HAP-1 (cell line): Measurements from ENCODE around the gene CD99.
A peak's percentile ranks its signal among the peaks of the same experiment; 100 is the strongest.
"Not testable (repeated sequence)": the region's sequence is repeated elsewhere in the genome, so short reads cannot be mapped to it uniquely, and the experiment has no call there.

Experiments used
- DNase-seq, 2 experiments: peaks; one replicate each; pipeline ENCODE4 v3.0.0-alpha.2; 2016 to 2020; ENCODE audit warnings: low spot score in 2 of 2
- H3K27me3 ChIP-seq: fragments of 250-450 bp; sonication (Bioruptor Pico); 2 replicates; pipeline ENCODE4 v1.5.1; 2020; ENCODE audit warnings: low read depth, mild to moderate bottlenecking, moderate library complexity
- H3K36me3 ChIP-seq: fragments of 250-450 bp; sonication (Bioruptor Pico); replicated peaks from 2 replicates; pipeline ENCODE4 v1.5.1; 2020; ENCODE audit warnings: mild to moderate bottlenecking
- H3K4me1 ChIP-seq: fragments of 250-450 bp; sonication (Bioruptor Pico); 2 replicates; pipeline ENCODE4 v1.5.1; 2020; ENCODE audit warnings: mild to moderate bottlenecking
- H3K4me3 ChIP-seq: fragments of 250-450 bp; sonication (Bioruptor Pico); 2 replicates; pipeline ENCODE4 v1.5.1; 2020; ENCODE audit warnings: mild to moderate bottlenecking, moderate library complexity
- H3K9me3 ChIP-seq: fragments of 250-450 bp; sonication (Bioruptor Pico); 2 replicates; pipeline ENCODE4 v1.5.1; 2020; ENCODE audit warnings: mild to moderate bottlenecking, moderate library complexity
- in situ Hi-C: fragments of 300-500 bp; cut with MboI; formaldehyde crosslinking; loops from 3 replicates; pipeline ENCODE4 v1.14.3; 2020; ENCODE audit warnings: low sequenced_read_pairs, inconsistent platforms, mixed read lengths

The CD99 gene

DNA sequence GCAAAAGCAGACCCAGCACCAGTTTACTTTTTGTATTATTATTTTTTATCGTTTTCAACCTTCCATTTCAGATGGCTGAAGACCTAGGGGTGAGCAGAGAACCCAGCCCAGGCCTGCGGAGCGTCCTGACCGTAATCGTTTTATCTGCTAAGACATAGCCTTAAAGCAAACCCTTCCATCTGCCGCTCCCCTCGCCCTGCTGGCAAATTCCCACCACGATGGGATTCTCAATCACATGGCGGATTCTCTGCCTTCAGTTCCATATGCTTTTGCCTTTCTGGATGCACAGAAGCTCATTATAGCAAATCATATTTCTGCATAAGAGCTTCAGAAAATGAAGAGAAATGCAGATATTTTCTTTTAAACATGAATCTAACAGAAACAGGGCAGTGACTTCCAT lies 42.2 kb downstream of the CD99 start:
- no peak overlapping the region for H3K4me3 ChIP-seq
- in situ Hi-C loops, result no loop called here
- H3K27me3 ChIP-seq, result no peaks in the 10 kb centered on the region
- H3K36me3 ChIP-seq, result peaks cover 28% of the 10 kb centered on the region
- no peaks in the 10 kb centered on the region for H3K4me1 ChIP-seq
- no peak for DNase-seq
- no peaks in the 10 kb centered on the region; the same call in 1 of the 2 replicates for H3K9me3 ChIP-seq

GRCh38 chrX:2735270-2735669 lies 44.2 kb downstream of the CD99 start:
- Histone ChIP-seq H3K27me3 (no peaks in the 10 kb centered on the region), H3K9me3 (no peaks in the 10 kb centered on the region; the same call in 1 of the 2 replicates), H3K4me1 (no peaks in the 10 kb centered on the region), H3K36me3 (peaks cover 19% of the 10 kb centered on the region), H3K4me3 (no peak overlapping the region)
- in situ Hi-C loops, result no loop called here
- DNase-seq, result no peak

DNA sequence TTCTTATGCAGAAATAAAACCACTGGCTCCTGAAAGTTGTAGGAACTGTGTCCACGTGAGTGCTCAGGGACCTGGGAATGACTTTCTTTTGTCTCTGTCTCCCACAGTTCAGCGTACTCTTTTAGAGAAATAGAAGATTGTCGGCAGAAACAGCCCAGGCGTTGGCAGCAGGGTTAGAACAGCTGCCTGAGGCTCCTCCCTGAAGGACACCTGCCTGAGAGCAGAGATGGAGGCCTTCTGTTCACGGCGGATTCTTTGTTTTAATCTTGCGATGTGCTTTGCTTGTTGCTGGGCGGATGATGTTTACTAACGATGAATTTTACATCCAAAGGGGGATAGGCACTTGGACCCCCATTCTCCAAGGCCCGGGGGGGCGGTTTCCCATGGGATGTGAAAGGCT lies 49.6 kb downstream of the CD99 start:
- Histone ChIP-seq H3K36me3 (peaks cover 21% of the 10 kb centered on the region), H3K4me1 (no peaks in the 10 kb centered on the region), H3K27me3 (no peaks in the 10 kb centered on the region), H3K4me3 (no peak overlapping the region), H3K9me3 (no peaks in the 10 kb centered on the region)
- in situ Hi-C loops, result no loop called here
- DNase-seq, result no peak

GRCh38 chrX:2741386-2741785 lies 50.3 kb downstream of the CD99 start:
- peaks cover 21% of the 10 kb centered on the region for H3K36me3 ChIP-seq
- H3K4me1 ChIP-seq, result no peaks in the 10 kb centered on the region
- H3K9me3 ChIP-seq, result no peaks in the 10 kb centered on the region
- no peak for DNase-seq
- H3K27me3 ChIP-seq, result no peaks in the 10 kb centered on the region
- no peak overlapping the region for H3K4me3 ChIP-seq
- in situ Hi-C loops, result no loop called here

GRCh38 chrX:2746250-2746649 lies 55.2 kb downstream of the CD99 start:
- in situ Hi-C loops, result not testable (repeated sequence)

DNA sequence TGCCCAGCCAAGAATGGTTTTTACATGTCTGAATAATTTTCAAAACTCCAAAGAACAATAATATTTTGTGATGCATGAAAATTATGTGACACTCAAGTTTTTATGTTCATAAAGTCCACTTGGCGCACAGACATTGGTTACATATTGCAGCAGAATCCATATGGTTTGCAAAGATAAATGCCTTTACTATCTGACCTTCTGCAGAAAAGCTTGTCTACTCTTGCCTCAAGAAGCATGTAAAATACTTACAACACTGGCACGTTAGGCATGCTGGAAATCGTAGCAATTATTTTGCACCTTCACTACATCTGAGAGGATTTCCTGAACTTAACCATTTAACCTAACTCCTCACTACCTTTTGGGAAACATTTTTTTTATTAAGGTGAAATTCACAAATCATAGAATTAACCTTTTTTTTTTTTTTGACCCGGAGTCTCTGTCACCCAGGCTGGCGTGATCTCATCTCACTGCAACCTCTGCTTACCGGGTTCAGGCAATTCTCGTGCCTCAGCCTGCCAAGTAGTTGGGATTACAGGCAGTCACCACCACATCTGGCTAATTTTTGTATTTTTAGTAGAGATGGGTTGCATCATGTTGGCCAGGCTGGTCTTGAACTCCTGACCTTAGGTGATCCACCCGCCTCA lies 57.2 kb downstream of the CD99 start:
- Histone ChIP-seq H3K36me3 (peaks cover 2% of the 10 kb centered on the region; the same call in 1 of the 2 replicates), H3K4me3 (no peak overlapping the region), H3K27me3 (no peaks in the 10 kb centered on the region), H3K9me3 (no peaks in the 10 kb centered on the region), H3K4me1 (no peaks in the 10 kb centered on the region)
- in situ Hi-C loops, result no loop called here
- DNase-seq, result no peak

More at GRCh38 chrX:2746250-2746649, 55.2 kb downstream of the CD99 start:
- not testable (repeated sequence) for H3K4me3 ChIP-seq, DNase-seq, H3K27me3 ChIP-seq, H3K9me3 ChIP-seq, H3K4me1 ChIP-seq
- peaks cover 11% of the 10 kb centered on the region for H3K36me3 ChIP-seq

DNA sequence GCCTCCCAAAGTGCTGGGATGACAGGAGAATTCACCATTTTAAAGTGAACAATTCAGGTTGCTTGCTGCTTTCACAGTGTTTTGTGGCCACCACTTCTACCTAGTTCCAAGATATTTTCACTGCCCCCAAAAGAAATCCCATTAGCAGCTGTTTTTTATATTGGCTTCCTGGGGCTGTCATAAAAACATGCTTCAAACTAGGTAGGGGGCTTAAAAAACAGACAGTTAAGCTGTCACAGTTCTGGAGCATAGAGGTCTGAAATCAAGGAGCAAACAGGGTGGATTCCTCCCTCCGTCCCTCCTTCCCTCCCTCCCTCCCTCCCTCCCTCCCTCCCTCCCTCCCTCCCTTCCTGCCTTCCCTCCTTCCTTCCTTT lies 57.7 kb downstream of the CD99 start:
- Histone ChIP-seq H3K9me3 (no peaks in the 10 kb centered on the region), H3K36me3 (no peaks in the 10 kb centered on the region), H3K27me3 (no peaks in the 10 kb centered on the region), H3K4me3 (no peak overlapping the region), H3K4me1 (no peaks in the 10 kb centered on the region)
- no peak for DNase-seq
- in situ Hi-C loops, result no loop called here

DNA sequence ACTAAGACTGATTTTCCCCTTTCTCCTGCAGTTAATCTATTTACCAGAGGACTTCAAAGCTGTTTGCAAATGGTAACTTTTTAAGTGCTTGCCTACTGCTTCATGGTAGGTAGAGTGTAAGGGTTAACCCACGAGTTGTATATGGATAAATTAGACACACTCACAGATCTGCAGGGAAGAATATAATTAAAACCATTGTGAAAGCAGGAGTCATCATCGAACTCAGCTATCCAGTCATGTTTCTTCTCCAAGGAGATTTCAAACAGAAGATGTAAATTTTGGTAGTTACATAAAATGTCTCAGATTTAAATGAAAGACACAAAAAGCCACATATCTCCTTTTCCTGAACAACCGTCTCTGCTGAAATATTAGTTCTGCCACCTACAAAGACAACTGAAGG lies 60.2 kb downstream of the CD99 start:
- Histone ChIP-seq H3K4me3 (no peak overlapping the region), H3K9me3 (no peaks in the 10 kb centered on the region), H3K36me3 (no peaks in the 10 kb centered on the region), H3K4me1 (no peaks in the 10 kb centered on the region), H3K27me3 (no peaks in the 10 kb centered on the region)
- DNase-seq, result no peak
- in situ Hi-C loops, result no loop called here

GRCh38 chrX:2751874-2752300 lies 60.8 kb downstream of the CD99 start, which contains the start of gene XG:
XG (plus strand) TSS chrX:2752040; CDS start chrX:2752275, 235 bp downstream.
- H3K4me3 ChIP-seq, H3K9me3 ChIP-seq, H3K4me1 ChIP-seq, H3K36me3 ChIP-seq, H3K27me3 ChIP-seq, in situ Hi-C loops, DNase-seq: not testable (repeated sequence)

DNA sequence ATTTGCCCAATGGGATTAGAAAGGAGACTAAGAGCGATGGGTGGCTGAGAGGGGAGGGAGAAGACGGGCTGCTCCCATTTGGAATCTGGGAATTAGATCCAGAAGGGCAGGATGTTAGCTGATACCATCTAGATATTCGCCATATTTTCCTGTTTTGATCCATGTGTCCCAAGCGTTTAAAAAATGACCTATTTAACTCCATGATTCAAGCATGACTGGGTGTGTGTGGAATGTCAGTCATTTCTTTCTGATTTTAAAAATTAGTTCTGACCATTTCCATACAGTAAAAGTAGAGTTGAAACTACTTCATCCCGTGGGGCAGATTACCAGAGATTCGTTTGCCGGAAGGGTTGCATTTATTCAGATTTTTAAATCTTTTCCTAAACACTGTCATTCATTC lies 61.3 kb downstream of the CD99 start:
- H3K4me3 ChIP-seq, H3K4me1 ChIP-seq, in situ Hi-C loops, DNase-seq, H3K9me3 ChIP-seq, H3K27me3 ChIP-seq, H3K36me3 ChIP-seq: not testable (repeated sequence)

DNA sequence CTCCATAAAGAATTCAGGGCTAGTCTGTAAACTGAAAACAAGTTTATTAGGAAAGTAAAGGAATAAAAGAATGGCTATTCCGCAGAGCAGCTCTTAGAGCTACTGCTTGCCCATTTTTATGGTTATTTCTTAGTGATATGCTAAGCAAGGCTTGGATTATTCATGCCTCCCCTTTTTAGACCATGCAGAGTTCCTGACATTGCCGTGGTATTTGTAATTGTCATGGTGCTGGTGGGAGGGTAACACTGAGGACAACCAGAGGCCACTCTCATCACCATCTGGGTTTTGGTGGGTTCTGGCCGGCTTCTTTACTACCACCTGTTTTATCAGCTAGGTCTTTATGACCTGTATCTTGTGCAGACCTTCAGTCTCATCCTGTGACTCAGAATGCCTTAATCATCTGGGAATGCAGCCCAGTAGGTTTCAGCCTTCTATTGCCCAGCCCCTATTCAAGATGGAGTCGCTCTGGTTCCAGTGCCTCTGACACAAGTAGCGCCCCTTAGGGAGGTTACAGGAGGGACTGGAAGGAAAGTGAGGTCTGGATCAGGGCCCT lies 64.1 kb downstream of the CD99 start:
- H3K9me3 ChIP-seq, H3K36me3 ChIP-seq, in situ Hi-C loops, H3K4me1 ChIP-seq, H3K4me3 ChIP-seq, H3K27me3 ChIP-seq: not testable (repeated sequence)
- DNase-seq, result peak; percentile 29

DNA sequence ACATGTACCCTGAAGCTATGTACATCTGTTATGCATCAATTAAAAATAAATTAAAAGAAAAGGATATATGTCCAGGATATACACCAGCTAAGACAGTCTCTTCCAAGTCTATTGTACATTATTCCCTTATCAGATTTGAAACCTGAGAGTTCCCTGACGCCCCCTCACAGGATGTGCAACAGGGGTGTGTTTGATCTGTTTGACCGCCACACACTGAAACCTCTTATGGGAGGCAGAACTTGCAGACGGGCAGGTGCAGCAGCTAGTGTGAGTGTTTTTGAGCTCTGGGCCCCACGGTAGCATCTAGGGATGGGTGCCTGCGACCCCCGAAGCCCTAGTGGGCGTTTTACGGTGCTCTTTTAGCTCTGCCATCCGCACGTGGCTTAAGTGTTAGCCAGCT lies 65.5 kb downstream of the CD99 start:
- in situ Hi-C loops, result no loop called here
- H3K36me3 ChIP-seq, result no peaks in the 10 kb centered on the region
- no peaks in the 10 kb centered on the region for H3K9me3 ChIP-seq
- H3K4me1 ChIP-seq, result no peaks in the 10 kb centered on the region
- H3K4me3 ChIP-seq, result no peak overlapping the region
- no peaks in the 10 kb centered on the region for H3K27me3 ChIP-seq
- no peak for DNase-seq

DNA sequence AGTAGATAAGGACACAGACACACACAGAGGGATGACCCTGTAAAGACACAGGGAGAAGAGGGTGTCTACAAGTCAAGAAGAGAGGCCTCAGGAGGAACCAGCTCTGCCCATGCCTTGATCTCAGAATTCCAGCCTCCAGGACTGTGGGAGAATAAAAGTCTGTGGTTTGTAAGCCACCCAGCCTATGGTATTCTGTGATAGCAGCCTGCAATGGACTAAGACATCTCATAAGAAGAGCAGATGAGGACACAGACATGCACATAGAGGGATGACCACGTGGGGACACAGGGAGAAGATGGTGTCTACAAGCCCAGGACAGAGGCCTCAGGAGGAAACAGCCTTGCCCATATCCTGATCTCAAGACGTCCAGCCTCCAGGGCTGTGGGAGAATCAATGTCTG lies 70.2 kb downstream of the CD99 start:
- Histone ChIP-seq H3K36me3 (no peaks in the 10 kb centered on the region), H3K4me1 (no peaks in the 10 kb centered on the region), H3K4me3 (no peak overlapping the region), H3K27me3 (no peaks in the 10 kb centered on the region), H3K9me3 (no peaks in the 10 kb centered on the region)
- DNase-seq, result no peak
- in situ Hi-C loops, result no loop called here

DNA sequence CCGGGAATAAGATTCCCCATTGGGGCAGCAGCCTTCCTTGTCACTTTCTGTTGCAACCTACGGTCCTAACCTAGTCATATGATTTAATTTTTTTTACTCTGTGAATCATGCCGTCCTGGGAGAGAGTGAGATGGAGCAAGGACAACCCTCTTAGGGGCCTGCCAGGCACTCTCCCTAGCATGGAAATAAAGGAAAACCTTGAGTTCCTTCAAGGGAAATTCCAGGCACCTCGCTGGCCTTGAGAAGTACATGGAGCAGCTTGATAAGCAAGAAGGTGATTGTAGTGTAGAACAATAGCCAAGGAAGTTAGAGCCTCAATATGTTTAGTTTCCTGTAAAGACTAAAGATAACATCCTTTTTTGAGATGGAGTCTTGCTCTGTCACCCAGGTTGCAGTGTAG lies 71.6 kb downstream of the CD99 start:
- H3K27me3 ChIP-seq, DNase-seq, in situ Hi-C loops, H3K9me3 ChIP-seq, H3K4me3 ChIP-seq, H3K36me3 ChIP-seq, H3K4me1 ChIP-seq: not testable (repeated sequence)
